OCI-LY1 (cell line): ENCODE results near the gene CLEC20A.

Source experiments
- CTCF ChIP-seq: fragments of 200-600 bp; sonication (generic), shearing (Covaris generic); IDR thresholded peaks from 2 replicates; pipeline ENCODE4 v1.5.1; 2017; ENCODE audit warnings: mild to moderate bottlenecking, antibody characterized with exemption, low read length, moderate library complexity, mixed read lengths
- EZH2 ChIP-seq: fragments of 200-600 bp; sonication (generic), shearing (Covaris generic); IDR thresholded peaks from 2 replicates; pipeline ENCODE4 v1.8.0; 2017; ENCODE audit warnings: borderline replicate concordance, mixed run types, mild to moderate bottlenecking, antibody characterized with exemption, low read length, moderate library complexity, mixed read lengths

- TF ChIP-seq CTCF (no peak), EZH2 (no peak)
These were observed 6.6 kb downstream of the CLEC20A start for GRCh38 chr1:178490136-178490535.
